HG02938 (cell line): Measurements from ENCODE around the gene CDCA3.
A peak's percentile ranks its signal among the peaks of the same experiment; 100 is the strongest.
"Not testable (repeated sequence)": the region's sequence is repeated elsewhere in the genome, so short reads cannot be mapped to it uniquely, and the experiment has no call there.

Source experiments
- ATAC-seq: cut with Tn5 transposase; IDR thresholded peaks from one replicate; pipeline ENCODE4 v1.9.1; 2021; ENCODE audit warnings: mild to moderate bottlenecking, moderate library complexity; ENCODE audit not compliant: unreplicated experiment

Gene CDCA3

GRCh38 chr12:6872073-6873048, 21.3 kb upstream of the CDCA3 start:
- ATAC-seq = no peak

GRCh38 chr12:6871052-6871957, 20.2 kb upstream of the CDCA3 start:
- no peak for ATAC-seq

- ATAC-seq = not testable (repeated sequence)
Measured at GRCh38 chr12:6870304-6870703, 19.2 kb upstream of the CDCA3 start.

GRCh38 chr12:6869049-6870021, 18.2 kb upstream of the CDCA3 start:
- ATAC-seq = no peak

- ATAC-seq = no peak
Measured at GRCh38 chr12:6868211-6869048, 17.3 kb upstream of the CDCA3 start.

- peak; percentile 54 for ATAC-seq
Measured at GRCh38 chr12:6867413-6868210, 16.5 kb upstream of the CDCA3 start, which contains the start of gene TPI1. Gene TPI1, plus strand, starts transcription at chr12:6867531. Its CDS starts 36 bp downstream, at chr12:6867567.

GRCh38 chr12:6866920-6867412, 15.9 kb upstream of the CDCA3 start:
- ATAC-seq = peak; percentile 19

- ATAC-seq = no peak
Measured at GRCh38 chr12:6866163-6866919, 15.3 kb upstream of the CDCA3 start.

- not testable (repeated sequence) for ATAC-seq
Measured at GRCh38 chr12:6865307-6865706, 14.2 kb upstream of the CDCA3 start.

- no peak for ATAC-seq
Measured at GRCh38 chr12:6863586-6864321, 12.7 kb upstream of the CDCA3 start.

GRCh38 chr12:6863033-6863432, 11.9 kb upstream of the CDCA3 start:
- ATAC-seq = no peak

GRCh38 chr12:6861391-6861790, 10.3 kb upstream of the CDCA3 start:
- ATAC-seq = no peak

GRCh38 chr12:6860942-6861341, 9.9 kb upstream of the CDCA3 start:
- ATAC-seq = no peak

GRCh38 chr12:6860116-6860515, 9.0 kb upstream of the CDCA3 start:
- no peak for ATAC-seq

GRCh38 chr12:6858799-6859198, 7.7 kb upstream of the CDCA3 start:
- ATAC-seq = no peak

GRCh38 chr12:6855322-6855721, 4.2 kb upstream of the CDCA3 start:
- ATAC-seq = no peak

- ATAC-seq = no peak
Measured at GRCh38 chr12:6854036-6854435, 3.0 kb upstream of the CDCA3 start.
